ENCODE measurements around the gene UGGT1.
"Not testable (repeated sequence)": the region's sequence is repeated elsewhere in the genome, so short reads cannot be mapped to it uniquely, and the experiment has no call there.

UGGT1 gene

DNA sequence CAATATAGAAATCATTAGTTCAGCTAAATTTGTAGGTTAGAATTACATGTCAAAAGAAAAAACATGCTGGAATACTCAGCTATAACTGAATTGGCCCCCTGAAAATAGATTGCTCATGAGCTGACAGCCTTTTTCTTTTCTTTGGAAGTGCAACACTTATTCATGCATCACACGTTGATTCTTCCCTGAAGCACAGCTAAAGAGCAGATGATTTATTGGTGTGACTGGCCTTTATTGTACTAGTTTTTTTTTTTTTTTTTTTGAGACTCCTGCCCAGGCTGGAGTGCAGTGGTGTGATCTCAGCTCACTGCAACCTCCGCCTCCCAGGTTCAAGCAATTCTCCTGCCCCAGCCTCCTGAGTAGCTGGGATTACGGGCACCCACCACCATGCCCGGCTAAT, 83.1 kb downstream of the UGGT1 start:
- not testable (repeated sequence) for DNase-seq

DNA sequence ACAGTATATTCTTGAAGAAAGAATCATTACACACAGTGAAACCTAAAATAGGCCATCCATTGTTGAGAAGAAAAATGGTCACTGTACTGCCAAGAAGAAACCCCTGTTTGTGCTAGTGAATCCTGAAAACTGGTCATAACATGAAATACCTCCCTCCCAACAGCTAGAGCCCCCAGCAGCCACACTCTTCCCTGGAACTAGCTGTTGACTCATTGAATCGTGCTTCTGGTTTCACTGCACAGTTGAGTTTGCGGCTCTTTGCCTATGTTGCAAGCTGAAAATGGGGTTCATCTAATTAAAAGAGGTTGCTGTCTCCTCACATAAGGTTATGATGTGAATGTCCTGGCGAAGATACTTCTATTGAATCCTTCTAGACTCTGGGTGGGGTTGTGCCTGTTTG, 86.3 kb downstream of the UGGT1 start:
- DNase-seq: no peak

DNA sequence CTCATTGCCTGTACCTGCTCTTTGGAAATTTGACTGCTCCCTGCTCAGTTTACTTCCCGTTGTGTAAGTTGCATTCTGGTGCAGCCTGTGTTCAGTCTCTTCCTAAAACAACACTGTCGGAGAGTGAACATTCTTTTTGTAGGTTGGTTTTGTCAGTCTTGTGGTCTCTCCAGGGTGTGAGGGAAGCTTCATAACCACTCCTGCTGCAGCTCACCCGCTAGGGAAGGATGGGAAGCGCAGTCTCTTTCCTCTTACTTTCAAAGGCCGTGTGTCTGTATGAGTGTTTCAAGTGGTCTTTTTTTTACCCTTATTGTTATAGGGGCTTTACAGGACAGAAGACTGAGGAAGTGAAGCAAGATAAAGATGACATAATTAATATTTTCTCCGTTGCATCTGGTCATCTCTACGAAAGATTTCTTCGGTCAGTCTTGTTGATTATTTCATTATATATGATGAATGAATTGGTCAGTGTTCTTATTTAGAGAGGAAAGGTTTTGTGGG, 87.2 kb downstream of the UGGT1 start:
- no peak for DNase-seq

DNA sequence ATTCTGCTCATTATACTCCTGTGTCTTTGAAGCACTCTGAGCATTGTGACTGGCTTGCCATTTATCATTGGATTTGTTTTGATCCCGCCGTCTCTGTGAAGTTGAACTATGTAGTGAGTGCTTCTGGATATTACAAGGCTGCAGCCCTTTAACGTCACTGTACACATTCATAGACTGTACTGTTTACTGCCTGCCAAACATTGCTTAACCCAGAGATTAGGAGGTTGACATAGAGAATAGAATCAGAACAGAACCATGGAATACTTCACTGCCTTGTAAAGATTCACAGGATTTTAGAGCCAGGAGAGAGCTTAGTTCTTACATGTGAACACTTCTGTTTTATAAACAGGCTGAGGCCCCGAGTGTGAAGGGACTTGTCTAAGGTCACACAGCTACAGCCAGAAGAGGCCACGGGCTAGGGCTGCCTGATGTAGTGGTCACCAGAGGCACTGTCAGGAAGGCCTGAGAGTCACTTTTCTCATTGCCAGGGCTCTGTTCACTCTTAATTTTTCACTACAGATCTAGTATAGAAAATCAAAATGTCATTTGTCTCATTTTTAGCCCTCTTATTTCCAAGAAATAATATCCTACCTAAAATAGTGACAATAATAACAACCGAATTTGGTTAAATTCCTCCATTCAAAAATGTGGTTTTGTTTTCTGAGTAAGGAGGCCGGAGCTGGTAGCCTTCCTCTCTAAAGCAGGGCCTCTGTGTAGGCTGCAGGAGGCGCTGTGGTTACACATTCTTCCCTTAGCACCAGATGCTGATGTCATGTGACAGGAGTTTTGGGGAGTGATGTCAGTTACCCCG, 87.9 kb downstream of the UGGT1 start:
- peak; percentile 13 for DNase-seq

DNA sequence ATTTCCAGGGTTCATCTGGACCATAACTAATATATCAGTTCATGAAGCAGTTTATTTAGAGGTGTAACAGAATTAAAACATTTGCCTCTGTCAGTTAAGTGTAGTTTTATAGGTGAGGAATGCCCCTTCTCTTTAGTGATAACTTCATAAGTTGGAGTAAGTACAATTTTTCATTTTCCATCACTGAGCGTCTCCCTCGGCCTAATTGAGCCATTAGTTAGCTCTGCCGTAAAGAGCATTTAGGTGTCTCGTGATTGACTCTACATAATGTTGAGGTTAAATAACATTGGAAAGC, 88.4 kb downstream of the UGGT1 start:
- DNase-seq: no peak

DNA sequence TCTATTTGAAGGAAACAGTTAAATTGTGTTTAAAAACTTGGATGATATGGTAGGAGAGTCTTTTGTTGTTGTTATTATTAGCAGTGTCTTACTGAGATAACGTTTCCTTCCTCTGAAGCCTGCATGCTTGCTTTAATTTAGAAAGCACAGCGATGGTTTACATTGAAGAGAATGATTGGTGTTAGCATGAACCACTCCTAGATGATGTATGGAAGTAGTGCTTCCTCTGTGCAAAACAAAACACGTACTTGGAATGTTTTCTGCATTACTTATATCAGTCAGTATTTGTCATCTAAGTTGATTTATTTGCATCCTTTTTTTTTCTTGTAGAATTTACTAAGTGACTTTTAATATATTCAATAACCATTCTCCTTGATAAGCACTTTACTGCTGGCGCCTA, 89.0 kb downstream of the UGGT1 start:
- no peak for DNase-seq

DNA sequence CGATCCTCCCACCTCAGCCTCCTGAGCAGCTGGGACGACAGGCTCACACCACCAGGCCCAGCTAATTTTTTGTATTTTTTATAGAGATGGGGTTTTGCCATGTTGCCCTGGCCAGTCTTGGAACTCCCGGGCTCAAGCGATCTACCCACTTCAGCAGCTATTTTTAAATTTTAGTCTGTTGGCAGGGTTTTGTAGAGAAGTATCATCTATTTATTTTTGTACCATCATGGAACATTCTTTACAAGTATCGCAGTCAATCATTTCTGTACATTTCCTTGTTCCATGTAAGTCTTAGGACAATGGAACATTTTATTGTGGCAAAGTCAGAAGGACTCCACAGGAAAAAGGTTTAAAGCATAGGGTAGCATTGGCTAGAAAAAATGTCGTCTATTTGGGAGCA, 94.6 kb downstream of the UGGT1 start:
- no peak for DNase-seq

DNA sequence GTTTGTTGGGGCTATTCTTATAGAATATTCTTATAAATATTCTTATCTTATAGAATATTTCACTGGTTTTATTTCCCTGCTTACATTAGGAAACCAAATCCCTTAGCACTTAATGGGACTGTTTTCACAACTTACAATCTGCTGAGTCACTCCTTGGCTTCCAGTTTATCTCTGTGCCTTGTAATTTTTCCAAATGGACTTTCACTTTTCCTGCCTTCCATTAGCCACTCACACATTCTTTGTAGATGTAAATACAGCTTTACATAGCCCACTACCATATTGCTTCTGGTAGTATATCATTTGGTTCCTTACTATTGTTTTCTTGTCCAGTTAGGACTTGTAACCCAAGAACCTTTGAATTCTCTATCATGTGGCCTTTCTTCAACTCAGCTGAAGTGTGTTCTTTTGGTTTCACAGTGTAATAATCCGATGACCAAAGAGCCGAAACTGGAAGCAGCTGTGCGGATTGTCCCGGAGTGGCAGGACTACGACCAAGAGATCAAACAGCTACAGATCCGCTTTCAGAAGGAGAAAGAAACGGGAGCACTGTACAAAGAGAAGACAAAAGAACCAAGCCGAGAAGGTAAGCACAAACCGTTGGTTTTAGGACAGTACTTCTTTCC, 96.1 kb downstream of the UGGT1 start:
- no peak for DNase-seq

DNA sequence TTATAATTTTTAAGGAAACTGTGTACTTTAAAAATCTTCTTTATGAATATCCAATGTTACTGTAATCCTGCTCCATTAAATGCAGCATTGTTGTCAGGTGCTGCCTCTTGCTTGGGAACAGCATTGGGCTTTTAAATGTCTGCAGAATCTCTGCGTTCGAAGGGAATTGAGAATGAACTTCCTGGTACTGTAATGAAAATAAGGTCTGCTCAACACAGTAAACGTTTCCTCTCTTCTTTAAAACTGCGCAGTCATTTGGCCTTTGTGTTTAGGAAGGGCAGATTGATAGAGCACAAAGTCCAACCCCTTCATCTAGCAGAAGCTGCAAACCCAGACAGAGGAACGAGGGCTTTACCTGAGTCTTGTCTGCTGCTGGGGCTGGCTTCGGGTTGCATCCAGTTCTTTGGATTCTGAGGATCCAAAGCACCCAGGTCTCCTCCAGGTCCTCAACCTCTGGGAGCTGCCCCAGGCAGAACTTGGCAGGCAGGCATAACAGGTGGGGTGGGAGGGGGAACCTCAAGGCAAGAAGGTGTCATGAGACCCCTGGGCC, 104.5 kb downstream of the UGGT1 start:
- no peak for DNase-seq

DNA sequence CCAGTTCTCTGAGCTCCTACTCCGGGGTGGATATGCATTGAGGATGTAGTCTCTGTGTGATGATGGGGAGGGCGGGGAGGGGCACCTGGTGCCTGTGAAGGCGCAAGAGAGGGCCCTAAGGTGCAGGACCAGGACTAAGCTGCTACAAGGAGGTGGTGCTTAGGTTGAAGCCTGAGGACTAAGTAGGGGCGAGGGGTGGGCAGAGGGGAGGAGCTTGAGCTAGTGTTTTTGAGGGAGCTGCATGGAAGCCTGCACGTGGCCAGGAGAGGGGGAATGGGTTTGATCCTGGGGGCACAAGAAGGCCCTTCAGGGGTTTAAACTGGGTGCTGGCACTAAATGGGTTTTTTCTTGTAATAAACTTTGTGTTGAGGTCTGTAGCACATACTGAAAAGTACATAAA, 105.0 kb downstream of the UGGT1 start:
- DNase-seq: no peak

DNA sequence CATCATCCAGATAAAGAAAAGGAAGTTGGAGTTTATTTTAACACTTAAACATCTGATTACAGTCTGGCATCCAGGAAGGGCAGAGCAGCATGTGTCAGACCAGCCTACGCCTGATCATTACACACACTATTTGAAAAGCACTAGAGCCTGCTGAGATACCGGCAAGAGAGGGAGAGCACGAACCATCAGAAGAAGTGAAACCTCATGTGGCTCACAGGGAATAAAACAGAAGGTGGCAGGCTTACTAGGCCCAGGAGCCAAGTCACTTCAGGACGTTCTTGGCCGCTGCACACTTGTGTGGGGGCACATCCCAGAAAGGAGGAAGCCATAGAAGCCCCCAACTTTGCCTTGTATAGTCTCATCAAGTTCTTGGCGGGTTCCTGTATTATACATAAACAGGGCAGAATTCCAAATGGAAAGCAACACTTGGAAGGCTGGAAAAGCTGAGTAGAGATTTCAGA, 105.5 kb downstream of the UGGT1 start:
- no peak for DNase-seq

DNA sequence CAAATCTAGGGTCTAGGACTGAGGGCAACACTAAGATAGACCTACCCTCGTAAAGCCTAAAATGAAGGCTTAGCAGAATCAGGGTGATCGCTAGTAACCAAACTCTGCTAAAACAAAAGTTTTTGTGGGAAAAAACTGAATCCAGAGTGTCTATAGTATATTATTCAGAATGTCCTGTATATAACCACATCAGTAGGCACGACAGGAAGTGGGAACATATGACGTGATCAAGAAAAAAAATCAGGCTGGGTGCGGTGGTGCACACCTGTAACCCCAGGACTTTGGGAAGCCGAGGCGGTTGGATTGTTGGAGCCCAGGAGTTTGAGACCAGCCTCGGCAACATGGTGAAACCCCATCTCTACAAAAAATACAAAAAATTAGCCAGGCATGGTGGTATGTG, 106.1 kb downstream of the UGGT1 start:
- DNase-seq: no peak

DNA sequence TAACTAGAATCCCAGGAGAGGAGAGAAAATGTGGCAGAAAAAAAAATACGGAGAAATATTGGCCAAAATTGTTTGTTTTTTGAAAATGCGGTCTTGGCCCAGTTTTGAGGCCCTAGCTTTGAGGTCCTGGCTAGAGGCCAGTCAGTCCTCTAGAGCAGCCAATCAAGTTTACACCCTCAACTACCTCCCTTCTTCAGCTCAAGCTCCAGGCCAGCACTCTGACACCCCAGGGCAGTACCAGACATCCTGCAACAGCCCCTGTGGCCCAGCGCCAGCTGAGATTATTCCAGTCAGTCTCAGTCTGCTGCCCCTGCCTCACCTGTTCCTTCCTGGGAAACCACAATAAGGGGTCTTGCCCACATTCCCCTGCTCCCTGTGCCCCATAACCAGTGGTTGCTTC, 107.7 kb downstream of the UGGT1 start:
- DNase-seq: no peak

DNA sequence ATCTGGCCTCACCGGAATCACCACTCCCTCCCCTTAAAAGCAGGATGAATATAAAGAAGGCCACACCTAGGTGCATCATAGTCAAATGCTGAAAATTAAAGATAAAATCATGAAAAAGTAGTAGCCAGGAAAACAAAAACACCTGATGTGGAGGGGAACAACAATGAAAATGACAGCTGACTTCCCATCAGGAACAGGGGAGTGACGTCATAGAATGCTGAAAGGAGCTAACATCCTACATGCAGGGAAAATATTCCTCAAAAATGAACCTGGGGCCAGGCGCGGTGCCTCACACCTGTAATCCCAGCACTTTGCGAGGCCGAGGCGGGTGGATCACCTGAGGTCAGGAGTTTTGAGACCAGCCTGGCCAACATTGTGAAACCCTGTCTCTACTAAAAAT, 108.1 kb downstream of the UGGT1 start:
- DNase-seq: no peak

DNA sequence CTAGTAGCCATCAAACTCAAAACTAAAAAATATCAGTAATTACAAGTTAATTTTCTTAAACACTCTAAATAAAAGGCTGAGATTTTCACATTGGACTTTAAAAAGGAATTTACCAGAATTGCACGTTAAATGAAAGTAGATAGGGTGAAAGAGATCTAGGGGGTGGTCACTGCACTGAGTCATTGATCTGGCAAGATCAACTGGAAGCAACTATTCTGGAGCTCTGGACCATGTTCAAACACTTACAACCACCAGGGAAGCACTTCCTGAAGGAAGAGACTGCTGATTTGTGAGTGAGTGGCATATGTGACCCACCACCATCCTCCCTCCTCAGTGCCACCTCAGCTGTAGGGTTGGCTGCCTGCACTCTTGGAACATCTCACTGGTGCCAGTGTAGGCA, 111.8 kb downstream of the UGGT1 start:
- no peak for DNase-seq

DNA sequence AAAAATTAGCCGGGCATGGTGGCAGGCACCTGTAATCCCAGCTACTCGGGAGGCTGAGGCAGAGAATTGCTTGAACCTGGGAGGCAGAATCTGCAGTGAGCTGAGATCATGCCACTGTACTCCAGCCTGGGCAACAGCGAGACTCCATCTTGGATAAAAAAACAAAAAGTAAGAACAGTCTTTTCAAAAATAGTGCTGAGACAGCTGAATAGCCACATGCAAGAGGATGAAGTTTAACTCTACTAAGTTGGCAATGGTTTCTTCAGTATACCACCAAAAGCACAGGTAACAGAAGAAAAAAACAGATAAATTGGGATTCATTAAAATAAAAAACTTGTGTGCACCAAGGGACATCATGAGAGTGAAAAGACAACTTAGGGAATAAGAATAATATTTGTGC, 115.2 kb downstream of the UGGT1 start:
- DNase-seq: no peak

DNA sequence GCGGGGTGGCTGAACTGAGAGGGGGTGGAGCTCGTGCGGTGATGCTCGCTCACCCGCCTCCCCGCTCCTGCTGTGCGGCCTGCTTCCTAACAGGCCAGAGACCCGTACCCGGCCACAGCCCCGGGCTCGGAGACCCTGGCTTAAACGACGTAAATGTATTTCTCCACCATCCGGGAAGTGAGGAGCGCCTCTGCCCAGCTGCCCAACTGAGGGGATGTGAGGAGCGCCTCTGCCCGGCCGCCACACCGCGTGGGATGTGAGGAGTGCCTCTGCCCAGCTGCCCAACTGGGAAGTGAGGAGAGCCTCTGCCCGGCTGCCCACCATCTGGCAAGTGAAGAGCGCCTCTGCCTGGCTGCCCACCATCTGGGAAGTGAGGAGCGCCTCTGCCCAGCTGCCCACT, 117.0 kb downstream of the UGGT1 start:
- no peak for DNase-seq

DNA sequence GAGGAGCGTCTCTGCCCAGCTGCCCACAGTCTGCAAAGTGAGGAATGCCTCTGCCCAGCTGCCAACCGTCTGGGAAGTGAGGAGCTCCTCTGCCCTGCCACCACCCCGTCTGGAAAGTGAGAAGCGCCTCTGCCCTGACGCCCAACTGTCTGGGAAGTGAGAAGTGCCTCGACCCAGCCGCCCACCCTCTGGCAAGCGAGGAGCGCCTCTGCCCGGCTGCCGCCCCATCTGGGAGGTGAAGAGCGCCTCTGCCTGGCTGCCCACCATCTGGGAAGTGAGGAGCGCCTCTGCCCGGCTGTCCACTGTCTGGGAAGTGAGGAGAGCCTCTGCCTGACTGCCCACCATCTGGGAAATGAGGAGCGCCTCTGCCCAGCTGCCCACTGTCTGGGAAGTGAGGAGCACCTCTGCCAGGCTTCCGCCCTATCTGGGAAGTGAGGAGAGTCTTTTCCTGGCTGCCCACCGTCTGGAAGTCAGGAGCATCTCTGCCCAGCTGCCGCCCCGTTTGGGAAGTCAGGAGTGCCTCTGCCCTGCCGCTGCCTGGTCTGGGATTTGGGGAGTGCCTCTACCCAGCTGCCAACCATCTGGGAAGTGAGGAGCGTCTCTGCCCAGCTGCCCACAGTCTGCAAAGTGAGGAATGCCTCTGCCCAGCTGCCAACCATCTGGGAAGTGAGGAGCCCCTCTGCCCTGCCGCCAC, 117.8 kb downstream of the UGGT1 start:
- DNase-seq: not testable (repeated sequence)

DNA sequence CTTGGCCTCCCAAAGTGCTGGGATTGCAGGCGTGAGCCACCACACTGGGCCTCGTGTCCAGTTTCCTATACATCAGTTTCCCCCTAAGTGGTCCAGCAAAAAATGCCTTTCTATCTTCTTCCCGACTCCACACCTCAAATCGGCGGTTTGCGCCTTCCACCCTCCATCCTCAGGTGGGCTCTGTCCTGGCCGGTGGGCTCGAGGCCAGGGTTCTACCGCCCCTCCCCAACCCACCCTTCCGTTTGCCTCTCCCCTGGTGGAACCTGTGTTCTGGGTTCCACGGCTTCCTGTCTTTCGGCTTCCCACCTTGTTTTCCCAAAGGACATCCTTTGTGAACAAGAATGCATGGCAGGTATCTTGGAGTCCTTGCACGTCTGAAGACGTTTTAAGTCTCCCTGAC, 123.3 kb downstream of the UGGT1 start:
- no peak for DNase-seq

DNA sequence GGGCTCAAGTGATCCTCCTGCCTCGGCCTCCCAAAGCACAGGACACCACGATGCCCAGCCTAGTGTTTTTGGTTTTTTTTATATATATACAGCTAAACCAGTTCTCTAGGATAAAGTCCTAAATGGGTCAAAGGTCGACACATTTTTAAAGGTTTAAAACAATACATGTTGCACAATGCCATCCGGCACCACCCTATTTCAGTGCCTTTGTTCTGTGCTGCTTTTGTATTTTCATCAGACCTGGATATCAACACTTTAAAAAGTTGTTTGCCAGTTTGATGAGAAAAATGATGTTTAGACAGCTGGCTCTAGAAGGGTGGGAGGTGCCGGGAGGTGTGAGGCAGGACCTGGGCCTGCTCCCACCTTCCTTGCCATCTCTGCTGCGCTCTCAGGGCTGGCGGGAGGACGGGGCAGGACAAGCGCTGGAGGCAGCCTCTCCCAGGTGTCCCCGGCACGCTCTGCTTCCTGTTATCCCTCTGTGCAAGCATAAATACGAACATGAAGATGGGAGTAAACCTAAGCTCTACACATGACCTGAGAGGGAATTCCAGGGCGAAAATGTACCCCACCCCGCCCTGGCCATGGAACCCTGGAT, 124.0 kb downstream of the UGGT1 start:
- no peak for DNase-seq

DNA sequence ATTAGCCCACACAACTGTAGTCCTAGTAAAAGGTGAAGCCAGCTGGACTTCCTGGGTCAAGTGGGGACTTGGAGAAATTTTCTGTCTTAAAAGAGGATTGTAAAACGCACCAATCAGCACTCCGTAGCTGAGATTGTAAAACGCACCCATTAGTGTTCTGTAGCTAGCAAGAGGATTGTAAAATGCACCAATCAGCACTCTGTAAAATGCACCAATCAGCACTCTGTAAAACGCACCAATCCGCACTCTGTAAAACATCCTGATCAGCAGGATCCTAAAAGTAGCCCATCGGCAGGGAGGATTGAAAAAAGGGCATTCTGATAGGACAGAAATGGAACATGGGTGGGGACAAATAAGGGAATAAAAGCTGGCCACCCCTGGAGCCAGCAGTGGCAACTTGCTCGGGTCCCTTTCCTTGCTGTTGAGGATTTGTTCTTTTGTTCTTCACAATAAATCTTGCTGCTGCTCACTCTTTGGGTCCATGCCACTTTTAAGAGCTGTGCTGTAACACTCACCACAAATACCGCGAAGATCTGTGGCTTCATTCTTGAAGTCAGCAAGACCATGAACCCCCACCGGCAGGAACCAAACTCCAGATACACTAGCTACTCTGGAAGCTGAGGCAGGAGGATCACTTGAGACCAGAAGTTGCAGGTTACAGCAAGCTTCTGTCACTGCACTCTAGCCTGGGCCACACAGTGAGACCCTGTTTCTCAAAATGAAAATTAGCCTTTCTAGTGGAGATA, 125.1 kb downstream of the UGGT1 start:
- no peak for DNase-seq

DNA sequence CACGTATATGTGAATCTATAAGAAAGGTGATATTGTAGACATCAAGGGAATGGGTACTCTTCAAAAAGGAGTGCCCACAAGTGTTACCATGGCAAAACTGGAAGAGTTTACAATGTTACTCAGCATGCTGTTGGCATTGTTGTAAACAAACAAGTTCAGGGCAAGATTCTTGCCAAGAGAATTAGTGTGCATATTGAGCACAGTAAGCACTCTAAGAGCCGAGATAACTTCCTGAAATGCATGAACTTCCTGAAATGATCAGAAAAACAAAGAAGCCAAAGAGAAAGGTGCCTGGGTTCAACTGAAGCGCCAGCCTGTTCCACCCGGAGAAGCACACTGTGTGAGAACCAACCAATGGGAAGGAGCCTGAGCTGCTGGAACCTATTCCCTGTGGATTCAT, 126.7 kb downstream of the UGGT1 start:
- DNase-seq: no peak

DNA sequence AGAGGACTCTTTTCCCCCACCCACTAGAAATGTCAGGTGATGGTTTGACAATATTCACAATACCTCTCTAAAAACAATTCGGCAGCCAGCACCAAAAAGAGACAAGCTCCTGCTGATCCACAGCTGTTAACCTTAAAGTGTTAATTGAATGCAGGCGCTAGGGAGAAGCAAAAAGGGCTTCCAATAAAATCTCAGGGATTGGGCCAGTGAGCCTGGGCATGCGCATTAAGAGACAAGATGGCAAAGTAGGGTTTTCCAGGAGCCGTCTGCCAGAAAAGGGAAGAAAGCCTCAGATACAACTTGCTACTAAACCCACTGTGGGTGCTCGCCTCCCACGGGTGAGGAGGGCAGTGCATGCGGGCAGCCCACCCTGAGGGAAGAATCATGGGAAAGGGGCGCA, 128.9 kb downstream of the UGGT1 start:
- no peak for DNase-seq

Data from effector CD4-positive, alpha-beta T cell (primary cell).